B cell (primary cell): ENCODE measurements around the gene GPHB5.

ENCODE experiments used
- CTCF ChIP-seq: fragments of 200-600 bp; IDR thresholded peaks from one replicate; pipeline ENCODE4 v1.8.0; 2022; ENCODE audit warnings: antibody characterized with exemption, mild to moderate bottlenecking
- EZH2 ChIP-seq: IDR thresholded peaks from 2 replicates; pipeline ENCODE4 v1.6.1; 2012; ENCODE audit warnings: borderline replicate concordance, low read depth, mild to moderate bottlenecking, moderate library complexity, low read length; ENCODE audit not compliant: insufficient read depth, poor library complexity, severe bottlenecking

GRCh38 chr14:63290741-63291430 is 27.8 kb downstream of the GPHB5 start:
- TF ChIP-seq CTCF (no peak), EZH2 (no peak)
